ENCODE measurements around the gene SPHK2.

Gene SPHK2

GRCh38 chr19:48634036-48634342 lies 14.7 kb downstream of the SPHK2 start:
- no peak for DNase-seq (ENCODE audit: low read depth)
- peak overlapping the region; percentile 3 for H3K4me3 ChIP-seq (ENCODE audit: low read depth, low read length)

- H3K4me3 ChIP-seq (ENCODE audit: low read depth, low read length), result peak overlapping the region; percentile 3
- DNase-seq (ENCODE audit: low read depth), result peak; percentile 81
These were observed 15.3 kb downstream of the SPHK2 start for GRCh38 chr19:48634424-48635262.

GRCh38 chr19:48635263-48635965 lies 16.1 kb downstream of the SPHK2 start:
- no peak for DNase-seq (ENCODE audit: low read depth)
- peak overlapping the region; percentile 37 for H3K4me3 ChIP-seq (ENCODE audit: low read depth, low read length)

GRCh38 chr19:48635966-48636858 lies 16.9 kb downstream of the SPHK2 start:
- no peak for DNase-seq (ENCODE audit: low read depth)

GRCh38 chr19:48636859-48637448 lies 17.6 kb downstream of the SPHK2 start, which contains the start of gene DBP:
Gene DBP, minus strand, starts transcription at chr19:48637379. Its CDS starts 385 bp downstream, at chr19:48636994.
- DNase-seq (ENCODE audit: low read depth), result no peak
- H3K4me3 ChIP-seq (ENCODE audit: low read depth, low read length), result peak within 1 kb of the TSS; percentile 56

More at GRCh38 chr19:48635966-48636858, 16.9 kb downstream of the SPHK2 start:
- peak overlapping the region; percentile 56 for H3K4me3 ChIP-seq (ENCODE audit: low read depth, low read length)

- DNase-seq (ENCODE audit: low read depth), result peak; percentile 94
- peak overlapping the region; percentile 56 for H3K4me3 ChIP-seq (ENCODE audit: low read depth, low read length)
These were observed 18.2 kb downstream of the SPHK2 start for GRCh38 chr19:48637449-48637947.

- H3K4me3 ChIP-seq (ENCODE audit: low read depth, low read length), result peak overlapping the region; percentile 56
- DNase-seq (ENCODE audit: low read depth), result peak; percentile 83
These were observed 18.9 kb downstream of the SPHK2 start for GRCh38 chr19:48637948-48638830.

GRCh38 chr19:48638831-48639381 lies 19.6 kb downstream of the SPHK2 start:
- H3K4me3 ChIP-seq (ENCODE audit: low read depth, low read length), result no peak overlapping the region
- DNase-seq (ENCODE audit: low read depth), result no peak

- no peak for DNase-seq (ENCODE audit: low read depth)
These were observed 20.4 kb downstream of the SPHK2 start for GRCh38 chr19:48639483-48640375.

GRCh38 chr19:48641850-48642249 lies 22.5 kb downstream of the SPHK2 start:
- no peak overlapping the region for H3K4me3 ChIP-seq (ENCODE audit: low read depth, low read length)
- no peak for DNase-seq (ENCODE audit: low read depth)

More at GRCh38 chr19:48639483-48640375, 20.4 kb downstream of the SPHK2 start:
- H3K4me3 ChIP-seq (ENCODE audit: low read depth, low read length), result no peak overlapping the region

- no peak overlapping the region for H3K4me3 ChIP-seq (ENCODE audit: low read depth, low read length)
- DNase-seq (ENCODE audit: low read depth), result no peak
These were observed 23.6 kb downstream of the SPHK2 start for GRCh38 chr19:48642862-48643261.

GRCh38 chr19:48644355-48644754 lies 25.0 kb downstream of the SPHK2 start:
- H3K4me3 ChIP-seq (ENCODE audit: low read depth, low read length), result no peak overlapping the region
- no peak for DNase-seq (ENCODE audit: low read depth)

GRCh38 chr19:48644839-48645619 lies 25.7 kb downstream of the SPHK2 start:
- DNase-seq (ENCODE audit: low read depth), result no peak
- H3K4me3 ChIP-seq (ENCODE audit: low read depth, low read length), result peak overlapping the region; percentile 55

- no peak for DNase-seq (ENCODE audit: low read depth)
- peak overlapping the region; percentile 55 for H3K4me3 ChIP-seq (ENCODE audit: low read depth, low read length)
These were observed 26.3 kb downstream of the SPHK2 start for GRCh38 chr19:48645620-48646000.

GRCh38 chr19:48646001-48646721 lies 26.9 kb downstream of the SPHK2 start, which contains the start of gene CA11:
Gene CA11, minus strand, starts transcription at chr19:48646187. Its CDS starts 555 bp downstream, at chr19:48645632.
- H3K4me3 ChIP-seq (ENCODE audit: low read depth, low read length), result peak within 1 kb of the TSS; percentile 55
- no peak for DNase-seq (ENCODE audit: low read depth)
